GM12878 (cell line): Measurements from ENCODE around the gene SRD5A2. TPM values are rescaled to one million over a fixed set of nuclear protein-coding genes. Genes with fewer than 3 reads are reported as not detected.

Source experiments
- ATAC-seq: fragments of 200-7000 bp; cut with Tn5 transposase; 3 replicates; pipeline ENCODE4 v1.9.1; 2020; ENCODE audit warnings: mild to moderate bottlenecking, moderate library complexity
- BruUV-seq: library from RNA; stranded (reverse); fragments of 400-500 nt; replicated peaks from 2 replicates; lab custom pipeline; 2021; lab: Mats Ljungman, UMichigan
- CTCF ChIA-PET: fragments of 300-600 bp; sonication (Branson Sonifier 250); formaldehyde crosslinking; extraction: SDS; loops from one replicate; lab custom pipeline; 2021; ENCODE audit warnings: inconsistent platforms; lab: Yijun Ruan, JAX
- POLR2A ChIA-PET: fragments of 350-600 bp; formaldehyde crosslinking; extraction: SDS; loops from one replicate; lab custom pipeline; 2021; ENCODE audit warnings: inconsistent platforms; lab: Charles Lee
- RAD21 ChIA-PET: fragments of 300-600 bp; sonication (Branson Sonifier 250); formaldehyde crosslinking; loops from one replicate; lab custom pipeline; 2023; ENCODE audit warnings: antibody characterized with exemption; ENCODE audit not compliant: unreplicated experiment; lab: Charles Lee
- SMC1A ChIA-PET: fragments of 300-600 bp; sonication (Branson Sonifier 250); formaldehyde crosslinking; loops from one replicate; lab custom pipeline; 2023; ENCODE audit not compliant: unreplicated experiment, uncharacterized antibody; lab: Charles Lee
- DNase-seq: peaks from one replicate; pipeline ENCODE4 v3.0.0-alpha.2; 2011; ENCODE audit warnings: low read depth, low spot score
- FAIRE-seq: peaks from 3 replicates; lab custom pipeline; 2011; peaks lifted over from hg19 to GRCh38; lab: Jason Lieb, UNC
- H2AFZ ChIP-seq: 2 replicates; pipeline ENCODE4 v1.6.0; 2011; ENCODE audit warnings: low read depth, low read length, control low read depth; ENCODE audit not compliant: control insufficient read depth
- H3K27ac ChIP-seq: 2 replicates; pipeline ENCODE4 v1.5.1; 2011; ENCODE audit warnings: control low read depth; ENCODE audit not compliant: control insufficient read depth, insufficient read depth
- H3K27me3 ChIP-seq, 2 experiments: replicated peaks in 1 of 2; 2 replicates each; pipeline versions ENCODE4 v1.6.0 to v1.6.1; 2011; ENCODE audit warnings: low read length in 1 of 2; ENCODE audit not compliant: control insufficient read depth in 2 of 2, insufficient read depth in 2 of 2
- H3K36me3 ChIP-seq, 2 experiments: 2 replicates each; pipeline ENCODE4 v1.5.1; 2011; ENCODE audit warnings: low read length in 1 of 2; ENCODE audit not compliant: control insufficient read depth in 2 of 2, insufficient read depth in 2 of 2
- H3K4me1 ChIP-seq: 2 replicates; pipeline ENCODE4 v1.6.1; 2011; ENCODE audit warnings: mild to moderate bottlenecking, low read length, moderate library complexity, mixed read lengths; ENCODE audit not compliant: control insufficient read depth, insufficient read depth
- H3K4me2 ChIP-seq: 2 replicates; pipeline ENCODE4 v1.6.0; 2011; ENCODE audit warnings: control low read depth; ENCODE audit not compliant: control insufficient read depth, insufficient read depth
- H3K4me3 ChIP-seq: fragments of 200-600 bp; sonication (generic); 2 replicates; pipeline ENCODE4 v1.5.1; 2016
- H3K79me2 ChIP-seq: 2 replicates; pipeline ENCODE4 v1.6.0; 2011; ENCODE audit warnings: low read length; ENCODE audit not compliant: control insufficient read depth, insufficient read depth
- H3K9ac ChIP-seq: 2 replicates; pipeline ENCODE4 v1.8.0; 2011; ENCODE audit warnings: low read length, control low read depth, mixed read lengths; ENCODE audit not compliant: control insufficient read depth, insufficient read depth
- H3K9me3 ChIP-seq: replicated peaks from 3 replicates; pipeline ENCODE4 v1.5.1; 2011; ENCODE audit warnings: mild to moderate bottlenecking, low read length; ENCODE audit not compliant: control insufficient read depth, insufficient read depth
- H4K20me1 ChIP-seq: 2 replicates; pipeline ENCODE4 v1.6.0; 2011; ENCODE audit not compliant: control insufficient read depth, insufficient read depth
- BCL11A ChIP-seq: IDR thresholded peaks from 2 replicates; pipeline ENCODE4 v1.6.1; 2011; ENCODE audit warnings: low read depth, low read length
- CBX3 ChIP-seq: fragments of 200-600 bp; sonication (generic); IDR thresholded peaks from 2 replicates; pipeline ENCODE4 v1.6.1; 2016; ENCODE audit warnings: low read depth, borderline replicate concordance
- IKZF1 ChIP-seq: fragments of 450-650 bp; conservative IDR thresholded peaks from 2 replicates; pipeline ENCODE4 v1.6.1; 2017; ENCODE audit warnings: antibody characterized with exemption, mild to moderate bottlenecking
- JUND ChIP-seq: IDR thresholded peaks from 2 replicates; pipeline ENCODE4 v1.6.1; 2012; ENCODE audit warnings: low read depth, mild to moderate bottlenecking, low read length, improper control_type of control experiment, moderate library complexity
- NBN ChIP-seq: fragments of 450-650 bp; IDR thresholded peaks from 2 replicates; pipeline ENCODE4 v1.6.1; 2016
- NFYB ChIP-seq: IDR thresholded peaks from 2 replicates; pipeline ENCODE4 v1.6.1; 2011; ENCODE audit warnings: low read depth, mild to moderate bottlenecking, low read length, improper control_type of control experiment, moderate library complexity; ENCODE audit not compliant: insufficient read depth
- POLR2A ChIP-seq: IDR thresholded peaks from 2 replicates; pipeline ENCODE4 v1.6.1; 2011; ENCODE audit warnings: low read depth, mild to moderate bottlenecking, low read length
- RUNX3 ChIP-seq: IDR thresholded peaks from 2 replicates; pipeline ENCODE4 v1.6.1; 2012; ENCODE audit warnings: low read length, inconsistent platforms
- SRF ChIP-seq, 2 experiments: IDR thresholded peaks; 2 replicates each; pipeline ENCODE4 v1.6.1; 2011; ENCODE audit warnings: low read depth in 2 of 2, low read length in 2 of 2, mild to moderate bottlenecking in 1 of 2, moderate library complexity in 1 of 2
- YBX1 ChIP-seq: fragments of 450-650 bp; IDR thresholded peaks from 2 replicates; pipeline ENCODE4 v1.6.1; 2016; ENCODE audit warnings: antibody characterized with exemption
- ZNF274 ChIP-seq: IDR thresholded peaks from one replicate; pipeline ENCODE4 v1.8.0; 2011; ENCODE audit not compliant: insufficient read length, insufficient read depth
- WGBS: methylation state at CpG from one replicate; pipeline ENCODE4 v1.1.6; 2016; ENCODE audit warnings: low lambda C conversion rate; ENCODE audit not compliant: insufficient replicate concordance, insufficient coverage; ENCODE audit errors: missing lambda C conversion rate; 5-methylcytosine and 5-hydroxymethylcytosine counted together
- in situ Hi-C: fragments of 300-500 bp; cut with MboI; formaldehyde crosslinking; loops from 9 replicates; pipeline ENCODE4 v1.14.3; 2018; ENCODE audit warnings: mixed read lengths
- intact Hi-C: fragments of 100-400 bp; cut with micrococcal nuclease; formaldehyde crosslinking; loops from one replicate; pipeline ENCODE4 v1.14.2; 2022; ENCODE audit not compliant: unreplicated experiment
- polyA plus RNA-seq, 11 experiments: library from polyadenylated mRNA; depleted of rRNA in 4 of 11; unstranded in 6 of 11; stranded (reverse) in 5 of 11; fragments of >200 nt; fragmentation: Nextera tagmentation in 4 of 11; fragmentation: Illumina TruSeq in 1 of 11; extraction: Ambion mirVana in 4 of 11; extraction: Trizol in 1 of 11; gene quantifications; 1 replicate in 1 of 11; 2 replicates in 10 of 11; pipeline versions ENCODE4 v1.2.1 to v1.2.3, GENCODE V29; 2011 to 2016; ENCODE audit warnings: inconsistent platforms in 2 of 11, missing spikeins in 2 of 11, low read depth in 1 of 11
- total RNA-seq, 4 experiments: library from RNA; depleted of rRNA in 3 of 4; stranded (reverse); fragments of >200 nt in 3 of 4; fragmentation: Illumina TruSeq in 1 of 4; extraction: Trizol in 1 of 4; gene quantifications; 2 replicates each; pipeline versions ENCODE4 v1.2.1 to v1.2.3, GENCODE V29; 2013 to 2021
- TF ChIP-seq, protein P1 (sequence below): IDR thresholded peaks from 2 replicates; pipeline ENCODE4 v1.6.1; 2012; ENCODE audit warnings: low read depth, low read length, improper control_type of control experiment
- TF ChIP-seq, protein P2 (sequence below): fragments of 450-650 bp; IDR thresholded peaks from 2 replicates; pipeline ENCODE4 v1.6.1; 2017; ENCODE audit warnings: low read depth, mild to moderate bottlenecking, moderate library complexity
- TF ChIP-seq, protein P3 (sequence below): fragments of 450-650 bp; IDR thresholded peaks from 2 replicates; pipeline ENCODE4 v1.6.1; 2016; ENCODE audit warnings: mild to moderate bottlenecking

SRD5A2 gene
- total and polyA plus RNA-seq, 10 of the 15 experiments (the other 5 are each of a cell fraction or from before 2014, with no cell fraction given): 0.01 TPM; not detected in 7

DNA sequence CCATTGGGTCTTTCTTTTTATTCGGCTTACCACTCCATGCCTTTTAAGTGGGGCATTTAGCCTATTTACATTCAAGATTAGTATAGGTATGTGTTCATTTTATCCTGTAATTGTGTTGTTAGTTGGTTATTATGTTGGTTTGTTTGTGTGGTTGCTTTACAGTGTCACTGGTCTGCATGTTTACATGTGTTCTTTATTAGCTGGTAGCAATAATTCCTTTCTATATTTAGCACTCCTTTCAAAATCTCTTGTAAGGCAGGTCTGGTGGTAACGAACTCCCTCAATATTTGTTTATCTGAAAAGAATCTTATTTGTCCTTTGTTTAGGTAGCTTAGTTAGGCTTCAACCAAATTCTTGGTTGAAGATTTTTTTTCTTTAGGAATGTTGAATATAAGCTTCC is 97.5 kb downstream of the SRD5A2 start:
- Histone ChIP-seq H3K4me1 (no peaks in the 10 kb centered on the region), H3K36me3 (no peaks in the 10 kb centered on the region), H3K27ac (no peak overlapping the region), H3K9ac (no peak overlapping the region), H4K20me1 (no peaks in the 10 kb centered on the region), H3K27me3 (no peaks in the 10 kb centered on the region; a peak in 1 of 4 replicates), H3K4me3 (no peak overlapping the region), H3K4me2 (no peak overlapping the region), H2AFZ (no peak overlapping the region), H3K79me2 (no peaks in the 10 kb centered on the region), H3K9me3 (no peaks in the 10 kb centered on the region)
- no peak for ATAC-seq
- ChIA-PET SMC1A (interaction anchor here (0.6 kb wide), 1 partner anchor 767 kb away, joined by 3 read pairs; no protein-coding TSS in a partner anchor), RAD21 (no interaction called here), CTCF (no interaction called here), POLR2A (no interaction called here)
- 19% methylated on average over 2 of the region's 2 CpGs for WGBS
- DNase-seq: no peak
- in situ Hi-C loops (no loop called here), intact Hi-C loops (no loop called here)
- no peak for TF ChIP-seq SRF (IDR thresholded peaks at IDR 0.05; ENCODE audit: low read depth in 2 of 2, low read length in 2 of 2)
- TF ChIP-seq, protein P1, sequence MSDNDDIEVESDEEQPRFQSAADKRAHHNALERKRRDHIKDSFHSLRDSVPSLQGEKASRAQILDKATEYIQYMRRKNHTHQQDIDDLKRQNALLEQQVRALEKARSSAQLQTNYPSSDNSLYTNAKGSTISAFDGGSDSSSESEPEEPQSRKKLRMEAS: no peak
- TF ChIP-seq YBX1: no peak
- TF ChIP-seq ZNF274: no peak
- no peak for TF ChIP-seq IKZF1
- TF ChIP-seq NFYB: no peak
- no peak for TF ChIP-seq NBN
- no peak for TF ChIP-seq CBX3
- TF ChIP-seq, protein P2, sequence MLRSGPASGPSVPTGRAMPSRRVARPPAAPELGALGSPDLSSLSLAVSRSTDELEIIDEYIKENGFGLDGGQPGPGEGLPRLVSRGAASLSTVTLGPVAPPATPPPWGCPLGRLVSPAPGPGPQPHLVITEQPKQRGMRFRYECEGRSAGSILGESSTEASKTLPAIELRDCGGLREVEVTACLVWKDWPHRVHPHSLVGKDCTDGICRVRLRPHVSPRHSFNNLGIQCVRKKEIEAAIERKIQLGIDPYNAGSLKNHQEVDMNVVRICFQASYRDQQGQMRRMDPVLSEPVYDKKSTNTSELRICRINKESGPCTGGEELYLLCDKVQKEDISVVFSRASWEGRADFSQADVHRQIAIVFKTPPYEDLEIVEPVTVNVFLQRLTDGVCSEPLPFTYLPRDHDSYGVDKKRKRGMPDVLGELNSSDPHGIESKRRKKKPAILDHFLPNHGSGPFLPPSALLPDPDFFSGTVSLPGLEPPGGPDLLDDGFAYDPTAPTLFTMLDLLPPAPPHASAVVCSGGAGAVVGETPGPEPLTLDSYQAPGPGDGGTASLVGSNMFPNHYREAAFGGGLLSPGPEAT: no peak
- TF ChIP-seq, protein P3, sequence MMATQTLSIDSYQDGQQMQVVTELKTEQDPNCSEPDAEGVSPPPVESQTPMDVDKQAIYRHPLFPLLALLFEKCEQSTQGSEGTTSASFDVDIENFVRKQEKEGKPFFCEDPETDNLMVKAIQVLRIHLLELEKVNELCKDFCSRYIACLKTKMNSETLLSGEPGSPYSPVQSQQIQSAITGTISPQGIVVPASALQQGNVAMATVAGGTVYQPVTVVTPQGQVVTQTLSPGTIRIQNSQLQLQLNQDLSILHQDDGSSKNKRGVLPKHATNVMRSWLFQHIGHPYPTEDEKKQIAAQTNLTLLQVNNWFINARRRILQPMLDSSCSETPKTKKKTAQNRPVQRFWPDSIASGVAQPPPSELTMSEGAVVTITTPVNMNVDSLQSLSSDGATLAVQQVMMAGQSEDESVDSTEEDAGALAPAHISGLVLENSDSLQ: no peak
- TF ChIP-seq JUND: no peak
- TF ChIP-seq BCL11A: no peak
- TF ChIP-seq RUNX3: no peak
- no peak for TF ChIP-seq POLR2A
- no peak for FAIRE-seq
- BruUV-seq: no TSS peak
